Progenitor cell of endocrine pancreas (in vitro differentiated cells): ENCODE results near the gene GPR37. TPM values are rescaled to one million over a fixed set of nuclear protein-coding genes. Genes with fewer than 3 reads are reported as not detected.

Experiments used
- DNase-seq: peaks from one replicate; pipeline ENCODE4 v3.0.0; 2021; ENCODE audit warnings: low spot score; ENCODE audit not compliant: unreplicated experiment
- H3K27ac Mint-ChIP-seq: 2 replicates; pipeline ENCODE4 v1.8.0; 2021; ENCODE audit warnings: mild to moderate bottlenecking, moderate library complexity, mixed read lengths
- H3K27me3 Mint-ChIP-seq: 2 replicates; pipeline ENCODE4 v1.8.0; 2021; ENCODE audit warnings: mixed read lengths
- H3K36me3 Mint-ChIP-seq: 2 replicates; pipeline ENCODE4 v1.8.0; 2022; ENCODE audit warnings: mixed read lengths; ENCODE audit not compliant: insufficient read depth
- H3K4me1 Mint-ChIP-seq: 2 replicates; pipeline ENCODE4 v1.8.0; 2021; ENCODE audit warnings: low read depth, mixed read lengths
- H3K4me3 Mint-ChIP-seq: 2 replicates; pipeline ENCODE4 v1.8.0; 2021; ENCODE audit warnings: low read depth, mild to moderate bottlenecking, moderate library complexity, mixed read lengths
- H3K9me3 Mint-ChIP-seq: 2 replicates; pipeline ENCODE4 v1.8.0; 2021; ENCODE audit warnings: low read depth, mixed read lengths
- total RNA-seq: library from RNA; stranded (reverse); gene quantifications from 2 replicates; pipeline ENCODE4 v1.2.1, GENCODE V29; 2021
- TF ChIP-seq, protein P1 (sequence below): fragments of 200-600 bp; sonication (generic); IDR thresholded peaks from one replicate; pipeline ENCODE4 v1.5.0; 2021; ENCODE audit warnings: antibody characterized with exemption, mild to moderate bottlenecking; ENCODE audit not compliant: unreplicated experiment

GPR37 gene
- total RNA-seq, 1 donor from 2014 or later = 6.6 TPM

GRCh38 chr7:124810605-124811004 is 45.0 kb upstream of the GPR37 start:
- TF ChIP-seq, protein P1, sequence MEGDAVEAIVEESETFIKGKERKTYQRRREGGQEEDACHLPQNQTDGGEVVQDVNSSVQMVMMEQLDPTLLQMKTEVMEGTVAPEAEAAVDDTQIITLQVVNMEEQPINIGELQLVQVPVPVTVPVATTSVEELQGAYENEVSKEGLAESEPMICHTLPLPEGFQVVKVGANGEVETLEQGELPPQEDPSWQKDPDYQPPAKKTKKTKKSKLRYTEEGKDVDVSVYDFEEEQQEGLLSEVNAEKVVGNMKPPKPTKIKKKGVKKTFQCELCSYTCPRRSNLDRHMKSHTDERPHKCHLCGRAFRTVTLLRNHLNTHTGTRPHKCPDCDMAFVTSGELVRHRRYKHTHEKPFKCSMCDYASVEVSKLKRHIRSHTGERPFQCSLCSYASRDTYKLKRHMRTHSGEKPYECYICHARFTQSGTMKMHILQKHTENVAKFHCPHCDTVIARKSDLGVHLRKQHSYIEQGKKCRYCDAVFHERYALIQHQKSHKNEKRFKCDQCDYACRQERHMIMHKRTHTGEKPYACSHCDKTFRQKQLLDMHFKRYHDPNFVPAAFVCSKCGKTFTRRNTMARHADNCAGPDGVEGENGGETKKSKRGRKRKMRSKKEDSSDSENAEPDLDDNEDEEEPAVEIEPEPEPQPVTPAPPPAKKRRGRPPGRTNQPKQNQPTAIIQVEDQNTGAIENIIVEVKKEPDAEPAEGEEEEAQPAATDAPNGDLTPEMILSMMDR = no peak
- Mint-ChIP-seq H3K9me3 (no peaks in the 10 kb centered on the region), H3K4me3 (no peak overlapping the region), H3K36me3 (no peaks in the 10 kb centered on the region), H3K4me1 (peaks cover 10% of the 10 kb centered on the region), H3K27me3 (no peaks in the 10 kb centered on the region), H3K27ac (no peak overlapping the region)
- DNase-seq = no peak

DNA sequence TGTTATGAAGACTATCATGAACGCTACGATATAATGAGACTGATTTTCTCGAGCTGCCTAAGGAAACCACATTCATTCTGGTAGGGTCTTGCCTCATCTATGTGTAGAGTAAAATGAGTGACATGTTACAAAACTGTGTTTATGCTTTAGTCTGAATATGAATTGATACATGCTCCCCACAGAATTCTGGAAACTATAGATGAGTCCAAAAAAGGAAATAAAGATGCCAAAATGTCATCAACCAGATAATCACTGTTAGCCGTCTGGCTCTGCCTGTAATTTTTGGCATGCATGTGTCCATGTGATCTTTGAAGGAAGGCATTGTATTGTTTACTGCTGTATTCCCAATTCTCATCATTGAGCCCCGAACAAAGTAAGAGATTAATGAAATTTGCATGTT is 42.6 kb upstream of the GPR37 start:
- TF ChIP-seq, protein P1 = no peak
- no peaks in the 10 kb centered on the region for H3K36me3 Mint-ChIP-seq
- DNase-seq = no peak
- H3K27me3 Mint-ChIP-seq = no peaks in the 10 kb centered on the region
- H3K4me3 Mint-ChIP-seq = no peak overlapping the region
- H3K27ac Mint-ChIP-seq = no peak overlapping the region
- peaks cover 2% of the 10 kb centered on the region for H3K4me1 Mint-ChIP-seq
- no peaks in the 10 kb centered on the region for H3K9me3 Mint-ChIP-seq

- Mint-ChIP-seq H3K4me3 (no peak overlapping the region), H3K27me3 (no peaks in the 10 kb centered on the region), H3K9me3 (no peaks in the 10 kb centered on the region), H3K4me1 (peaks cover 20% of the 10 kb centered on the region), H3K36me3 (no peaks in the 10 kb centered on the region), H3K27ac (no peak overlapping the region)
- TF ChIP-seq, protein P1 = no peak
- no peak for DNase-seq
Measured at GRCh38 chr7:124801330-124801895, 35.8 kb upstream of the GPR37 start.

- TF ChIP-seq, protein P1 = no peak
- no peak overlapping the region for H3K27ac Mint-ChIP-seq
- H3K27me3 Mint-ChIP-seq = no peaks in the 10 kb centered on the region
- H3K4me1 Mint-ChIP-seq = peaks cover 21% of the 10 kb centered on the region
- H3K36me3 Mint-ChIP-seq = no peaks in the 10 kb centered on the region
- H3K9me3 Mint-ChIP-seq = peaks cover 3% of the 10 kb centered on the region
- DNase-seq = no peak
- no peak overlapping the region for H3K4me3 Mint-ChIP-seq
Measured at GRCh38 chr7:124800386-124800785, 34.8 kb upstream of the GPR37 start.

GRCh38 chr7:124799448-124799847 is 33.9 kb upstream of the GPR37 start:
- Mint-ChIP-seq H3K9me3 (peaks cover 3% of the 10 kb centered on the region), H3K36me3 (no peaks in the 10 kb centered on the region), H3K4me3 (no peak overlapping the region), H3K27me3 (no peaks in the 10 kb centered on the region), H3K4me1 (peaks cover 21% of the 10 kb centered on the region), H3K27ac (no peak overlapping the region)
- DNase-seq = no peak
- TF ChIP-seq, protein P1 = no peak
